H9 (cell line): ENCODE results near the gene STK10. TPM values are rescaled to one million over a fixed set of nuclear protein-coding genes. Genes with fewer than 3 reads are reported as not detected.

ENCODE experiments used
- DNase-seq: peaks from one replicate; pipeline ENCODE4 v3.0.0-alpha.2; 2017
- H2AFZ ChIP-seq: one replicate; pipeline ENCODE4 v1.6.1; 2013; ENCODE audit warnings: mild to moderate bottlenecking, low read length, control low read depth, moderate library complexity
- H2AK5ac ChIP-seq: 2 replicates; pipeline ENCODE4 v1.6.1; 2013; ENCODE audit warnings: low read length, control low read depth, mixed read lengths; ENCODE audit not compliant: insufficient read length
- H2BK120ac ChIP-seq: one replicate; pipeline ENCODE4 v1.6.1; 2013; ENCODE audit warnings: low read depth, mild to moderate bottlenecking, low read length, control low read depth, inconsistent platforms; ENCODE audit not compliant: poor library complexity, severe bottlenecking
- H2BK12ac ChIP-seq: 2 replicates; pipeline ENCODE4 v1.6.1; 2013; ENCODE audit warnings: low read length, control low read depth, mixed read lengths, low read depth; ENCODE audit not compliant: insufficient read length
- H2BK15ac ChIP-seq: 2 replicates; pipeline ENCODE4 v1.6.1; 2013; ENCODE audit warnings: low read depth, low read length, control low read depth
- H2BK20ac ChIP-seq: one replicate; pipeline ENCODE4 v1.6.1; 2013; ENCODE audit warnings: low read depth, mild to moderate bottlenecking, low read length, control low read depth, inconsistent platforms; ENCODE audit not compliant: poor library complexity, severe bottlenecking
- H2BK5ac ChIP-seq: 2 replicates; pipeline ENCODE4 v1.6.1; 2013; ENCODE audit warnings: low read length, control low read depth, mixed read lengths; ENCODE audit not compliant: insufficient read length
- H3K14ac ChIP-seq: 2 replicates; pipeline ENCODE4 v1.6.1; 2013; ENCODE audit warnings: low read length, control low read depth; ENCODE audit not compliant: insufficient read depth
- H3K18ac ChIP-seq: 2 replicates; pipeline ENCODE4 v1.6.1; 2013; ENCODE audit warnings: low read depth, mild to moderate bottlenecking, mixed read lengths, low read length, control low read depth; ENCODE audit not compliant: insufficient read length
- H3K23ac ChIP-seq: 2 replicates; pipeline ENCODE4 v1.6.1; 2013; ENCODE audit warnings: low read length, control low read depth, mixed read lengths, low read depth; ENCODE audit not compliant: insufficient read length
- H3K23me2 ChIP-seq: 2 replicates; pipeline ENCODE4 v1.6.1; 2013; ENCODE audit warnings: low read depth, mild to moderate bottlenecking, mixed read lengths, low read length, control low read depth; ENCODE audit not compliant: insufficient read length, poor library complexity, severe bottlenecking
- H3K27ac ChIP-seq: 2 replicates; pipeline ENCODE4 v1.5.1; 2013; ENCODE audit warnings: low read length, control low read depth, mixed read lengths, low read depth; ENCODE audit not compliant: insufficient read length
- H3K27me3 ChIP-seq: 2 replicates; pipeline ENCODE4 v1.6.1; 2013; ENCODE audit warnings: low read length, control low read depth, inconsistent platforms; ENCODE audit not compliant: insufficient read depth
- H3K4ac ChIP-seq: 2 replicates; pipeline ENCODE4 v1.6.1; 2013; ENCODE audit warnings: low read depth, mild to moderate bottlenecking, control low read depth, inconsistent platforms, low read length, moderate library complexity
- H3K4me1 ChIP-seq: 2 replicates; pipeline ENCODE4 v1.6.1; 2013; ENCODE audit warnings: low read length, control low read depth, inconsistent platforms; ENCODE audit not compliant: insufficient read depth
- H3K4me2 ChIP-seq: 2 replicates; pipeline ENCODE4 v1.6.1; 2013; ENCODE audit warnings: low read length, control low read depth, mixed read lengths; ENCODE audit not compliant: insufficient read length, insufficient read depth
- H3K56ac ChIP-seq: 2 replicates; pipeline ENCODE4 v1.6.1; 2013; ENCODE audit warnings: low read depth, mild to moderate bottlenecking, mixed read lengths, low read length, control low read depth; ENCODE audit not compliant: insufficient read length
- H3K79me1 ChIP-seq: 2 replicates; pipeline ENCODE4 v1.6.1; 2013; ENCODE audit warnings: low read depth, mild to moderate bottlenecking, moderate library complexity, low read length, control low read depth, inconsistent platforms; ENCODE audit not compliant: insufficient read depth, poor library complexity, severe bottlenecking
- H3K79me2 ChIP-seq: 2 replicates; pipeline ENCODE4 v1.6.1; 2013; ENCODE audit warnings: low read length, control low read depth, inconsistent platforms; ENCODE audit not compliant: insufficient read depth
- H3K9ac ChIP-seq: 2 replicates; pipeline ENCODE4 v1.6.1; 2013; ENCODE audit warnings: low read length, control low read depth, mixed read lengths; ENCODE audit not compliant: insufficient read length; ENCODE audit errors: extremely low read depth
- H3K9me3 ChIP-seq: one replicate; pipeline ENCODE4 v1.6.1; 2013; ENCODE audit warnings: low read depth, low read length, inconsistent platforms; ENCODE audit not compliant: control insufficient read depth
- H3T11ph ChIP-seq: one replicate; pipeline ENCODE4 v1.6.1; 2013; ENCODE audit warnings: mild to moderate bottlenecking, low read length, control low read depth, inconsistent platforms
- H4K20me1 ChIP-seq: one replicate; pipeline ENCODE4 v1.6.1; 2013; ENCODE audit not compliant: control insufficient read depth, insufficient read length, insufficient read depth
- H4K5ac ChIP-seq: 2 replicates; pipeline ENCODE4 v1.6.1; 2013; ENCODE audit warnings: low read depth, mild to moderate bottlenecking, mixed read lengths, low read length, control low read depth; ENCODE audit not compliant: insufficient read length
- H4K8ac ChIP-seq: replicated peaks from 2 replicates; pipeline ENCODE4 v1.6.1; 2013; ENCODE audit warnings: low read length, control low read depth, mixed read lengths, low read depth; ENCODE audit not compliant: insufficient read length
- H4K91ac ChIP-seq: 2 replicates; pipeline ENCODE4 v1.6.1; 2013; ENCODE audit warnings: low read depth, mild to moderate bottlenecking, moderate library complexity, mixed read lengths, low read length, control low read depth; ENCODE audit not compliant: insufficient read length
- H3K27ac Mint-ChIP-seq, 3 experiments: 2 replicates in 2 of 3; 3 replicates in 1 of 3; pipeline ENCODE4 v1.8.0; 2020 to 2021; ENCODE audit warnings: mixed read lengths in 3 of 3, mild to moderate bottlenecking in 1 of 3, moderate library complexity in 1 of 3
- H3K27me3 Mint-ChIP-seq: 2 replicates; pipeline ENCODE4 v1.8.0; 2021; ENCODE audit warnings: low read depth, mild to moderate bottlenecking, moderate library complexity, mixed read lengths
- H3K36me3 Mint-ChIP-seq, 3 experiments: 2 replicates in 2 of 3; 3 replicates in 1 of 3; pipeline ENCODE4 v1.8.0; 2020 to 2021; ENCODE audit warnings: low read depth in 3 of 3, mixed read lengths in 3 of 3; ENCODE audit not compliant: insufficient read depth in 1 of 3
- H3K4me1 Mint-ChIP-seq, 2 experiments: 2 replicates each; pipeline ENCODE4 v1.8.0; 2020; ENCODE audit warnings: mixed read lengths in 2 of 2
- H3K4me3 Mint-ChIP-seq, 2 experiments: 2 replicates in 1 of 2; 3 replicates in 1 of 2; pipeline ENCODE4 v1.8.0; 2020 to 2021; ENCODE audit warnings: mild to moderate bottlenecking in 2 of 2, mixed read lengths in 2 of 2, moderate library complexity in 1 of 2
- H3K9me3 Mint-ChIP-seq, 2 experiments: 2 replicates in 1 of 2; 3 replicates in 1 of 2; pipeline ENCODE4 v1.8.0; 2020; ENCODE audit warnings: mild to moderate bottlenecking in 2 of 2, mixed read lengths in 2 of 2, moderate library complexity in 1 of 2
- WGBS: extraction: QIAGEN DNeasy Blood & Tissue Kit; methylation state at CpG from one replicate; pipeline ENCODE4 v1.1.7; 2013; ENCODE audit warnings: missing lambda C conversion rate, low lambda C conversion rate, mixed read lengths; ENCODE audit not compliant: insufficient read length; ENCODE audit errors: extremely low coverage; 5-methylcytosine and 5-hydroxymethylcytosine counted together
- total RNA-seq: library from RNA; stranded (reverse); gene quantifications from 2 replicates; pipeline ENCODE4 v1.2.1, GENCODE V29; 2021
- TF ChIP-seq, protein P1 (sequence below): fragments of 200-600 bp; sonication (generic); conservative IDR thresholded peaks from 3 replicates; pipeline ENCODE4 v1.8.0; 2021; ENCODE audit warnings: antibody characterized with exemption, mild to moderate bottlenecking

The STK10 gene
- total RNA-seq, 1 experiment from 2014 or later, result 14.6 TPM

GRCh38 chr5:172235132-172235780 lies 47.2 kb upstream of the STK10 start:
- Histone ChIP-seq H2AK5ac (no peak overlapping the region), H3K56ac (no peak overlapping the region), H3K14ac (no peak overlapping the region), H4K20me1 (no peaks in the 10 kb centered on the region), H3K23me2 (no peaks in the 10 kb centered on the region), H3T11ph (no peak overlapping the region), H3K9ac (no peak overlapping the region), H3K79me1 (peaks cover 2% of the 10 kb centered on the region), H3K27ac (no peak overlapping the region), H3K4me2 (no peak overlapping the region), H3K27me3 (no peaks in the 10 kb centered on the region), H2BK20ac (no peak overlapping the region), H2AFZ (no peak overlapping the region), H2BK120ac (no peak overlapping the region), H3K23ac (no peak overlapping the region), H2BK5ac (no peak overlapping the region), H2BK15ac (no peak overlapping the region), H3K79me2 (peaks cover 9% of the 10 kb centered on the region; the same call in 1 of the 2 replicates), H3K4me1 (no peaks in the 10 kb centered on the region; the same call in 1 of the 2 replicates), H3K4ac (no peak overlapping the region), H2BK12ac (no peak overlapping the region), H3K9me3 (no peaks in the 10 kb centered on the region), H4K91ac (no peak overlapping the region), H3K18ac (no peak overlapping the region), H4K5ac (no peak overlapping the region), H4K8ac (no peak overlapping the region)
- DNase-seq, result no peak
- no peaks in the 10 kb centered on the region for H3K9me3 Mint-ChIP-seq
- no peaks in the 10 kb centered on the region for H3K27me3 Mint-ChIP-seq
- peak overlapping the region in 1 of 3 experiments; percentile 34; a peak in 2 of 7 replicates for H3K27ac Mint-ChIP-seq
- WGBS, result no CpG with 5 or more reads among the region's 4 CpGs
- TF ChIP-seq, protein P1, sequence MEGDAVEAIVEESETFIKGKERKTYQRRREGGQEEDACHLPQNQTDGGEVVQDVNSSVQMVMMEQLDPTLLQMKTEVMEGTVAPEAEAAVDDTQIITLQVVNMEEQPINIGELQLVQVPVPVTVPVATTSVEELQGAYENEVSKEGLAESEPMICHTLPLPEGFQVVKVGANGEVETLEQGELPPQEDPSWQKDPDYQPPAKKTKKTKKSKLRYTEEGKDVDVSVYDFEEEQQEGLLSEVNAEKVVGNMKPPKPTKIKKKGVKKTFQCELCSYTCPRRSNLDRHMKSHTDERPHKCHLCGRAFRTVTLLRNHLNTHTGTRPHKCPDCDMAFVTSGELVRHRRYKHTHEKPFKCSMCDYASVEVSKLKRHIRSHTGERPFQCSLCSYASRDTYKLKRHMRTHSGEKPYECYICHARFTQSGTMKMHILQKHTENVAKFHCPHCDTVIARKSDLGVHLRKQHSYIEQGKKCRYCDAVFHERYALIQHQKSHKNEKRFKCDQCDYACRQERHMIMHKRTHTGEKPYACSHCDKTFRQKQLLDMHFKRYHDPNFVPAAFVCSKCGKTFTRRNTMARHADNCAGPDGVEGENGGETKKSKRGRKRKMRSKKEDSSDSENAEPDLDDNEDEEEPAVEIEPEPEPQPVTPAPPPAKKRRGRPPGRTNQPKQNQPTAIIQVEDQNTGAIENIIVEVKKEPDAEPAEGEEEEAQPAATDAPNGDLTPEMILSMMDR, result no peak
- peaks cover 25 to 26% of the 10 kb centered on the region in 2 experiments for H3K4me1 Mint-ChIP-seq
- no peak overlapping the region for H3K4me3 Mint-ChIP-seq
- H3K36me3 Mint-ChIP-seq, result peaks cover 15 to 38% (median 32%) of the 10 kb centered on the region in 3 experiments; a peak in 6 of 7 replicates
